Spleen (tissue), 7 donors: ENCODE measurements around the gene CCDC180.

Source experiments
- CTCF ChIP-seq, 11 experiments: fragments of 200-600 bp in 7 of 11; fragments of 450-650 bp in 4 of 11; sonication (generic) in 4 of 11; IDR thresholded peaks in 8 of 11; conservative IDR thresholded peaks in 3 of 11; 1 replicate in 7 of 11; 2 replicates in 4 of 11; pipeline versions ENCODE4 v1.4.0 to v1.8.0; 2016 to 2021; ENCODE audit warnings: antibody characterized with exemption in 11 of 11, inconsistent platforms in 4 of 11, mild to moderate bottlenecking in 1 of 11
- POLR2A ChIP-seq, 3 donors: fragments of 450-650 bp; IDR thresholded peaks; one replicate each; pipeline ENCODE4 v1.5.1; 2017; ENCODE audit warnings: antibody characterized with exemption in 3 of 3, mild to moderate bottlenecking in 1 of 3
- donor health status: DM: no; HTN: no; CAD: no; lungs with moderate emphysema.
- donor health status: DM: no; HTN: no; CAD: no.
- donor health status: DM: no; HTN: no; CAD: no.

DNA sequence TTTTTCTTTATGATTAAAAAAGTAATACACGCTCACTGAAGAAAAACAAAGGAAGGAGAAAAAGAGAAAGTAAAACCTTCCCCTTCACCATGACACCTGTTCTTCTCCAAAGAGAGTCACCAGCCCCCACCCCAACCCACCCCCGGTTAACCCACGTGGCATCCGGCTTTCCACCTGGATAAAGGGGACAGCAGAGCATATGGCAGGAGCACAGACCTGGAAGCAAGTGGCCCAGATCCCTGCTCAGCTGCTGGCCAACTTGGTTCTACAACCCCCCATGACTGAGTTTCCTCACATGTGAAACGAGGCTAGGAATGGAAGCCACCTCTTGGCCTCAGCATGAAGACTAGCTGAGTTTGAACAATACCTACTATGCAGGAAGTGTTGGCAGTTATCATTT, 5.1 kb downstream of the CCDC180 start:
- no peak for TF ChIP-seq CTCF (IDR thresholded peaks at IDR 0.05 in 8 of 11, conservative IDR thresholded peaks at IDR 0.05 in 3 of 11)
- no peak for TF ChIP-seq POLR2A (IDR thresholded peaks at IDR 0.05)
